Measurements from ENCODE around the gene PRSS58. TPM values are rescaled to one million over a fixed set of nuclear protein-coding genes. Genes with fewer than 3 reads are reported as not detected.

Gene PRSS58
- total RNA-seq, 1 donor from 2014 or later = not detected

DNA sequence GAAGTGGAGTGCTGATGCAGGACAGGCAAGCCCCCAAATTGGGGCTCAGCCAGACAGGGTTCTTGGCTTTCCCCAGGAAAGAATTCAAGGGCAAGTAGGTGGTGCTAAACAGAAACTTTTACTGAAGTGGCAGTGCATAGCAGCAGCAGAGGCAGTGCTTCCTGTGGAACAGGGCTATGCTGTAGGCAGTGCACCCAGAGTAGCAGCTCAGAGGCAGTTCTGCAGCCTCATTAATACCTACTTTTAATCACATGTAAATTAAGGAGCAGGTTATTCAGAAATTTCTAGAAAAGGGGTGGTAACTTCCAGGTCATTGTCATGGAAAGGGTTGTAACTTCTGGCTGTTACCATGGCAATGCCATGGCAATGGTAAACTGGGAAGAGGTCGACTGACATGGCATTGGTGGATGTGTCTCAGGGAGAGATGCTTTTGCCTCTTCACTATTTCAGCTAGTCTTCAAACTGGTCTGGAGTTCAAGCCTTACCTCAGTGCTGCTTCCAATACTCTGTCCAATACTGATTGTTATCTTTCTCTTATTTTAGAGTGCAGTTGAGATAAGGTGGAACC, 29.2 kb downstream of the PRSS58 start:
- TF ChIP-seq, protein P1, sequence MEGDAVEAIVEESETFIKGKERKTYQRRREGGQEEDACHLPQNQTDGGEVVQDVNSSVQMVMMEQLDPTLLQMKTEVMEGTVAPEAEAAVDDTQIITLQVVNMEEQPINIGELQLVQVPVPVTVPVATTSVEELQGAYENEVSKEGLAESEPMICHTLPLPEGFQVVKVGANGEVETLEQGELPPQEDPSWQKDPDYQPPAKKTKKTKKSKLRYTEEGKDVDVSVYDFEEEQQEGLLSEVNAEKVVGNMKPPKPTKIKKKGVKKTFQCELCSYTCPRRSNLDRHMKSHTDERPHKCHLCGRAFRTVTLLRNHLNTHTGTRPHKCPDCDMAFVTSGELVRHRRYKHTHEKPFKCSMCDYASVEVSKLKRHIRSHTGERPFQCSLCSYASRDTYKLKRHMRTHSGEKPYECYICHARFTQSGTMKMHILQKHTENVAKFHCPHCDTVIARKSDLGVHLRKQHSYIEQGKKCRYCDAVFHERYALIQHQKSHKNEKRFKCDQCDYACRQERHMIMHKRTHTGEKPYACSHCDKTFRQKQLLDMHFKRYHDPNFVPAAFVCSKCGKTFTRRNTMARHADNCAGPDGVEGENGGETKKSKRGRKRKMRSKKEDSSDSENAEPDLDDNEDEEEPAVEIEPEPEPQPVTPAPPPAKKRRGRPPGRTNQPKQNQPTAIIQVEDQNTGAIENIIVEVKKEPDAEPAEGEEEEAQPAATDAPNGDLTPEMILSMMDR (IDR thresholded peaks at IDR 0.05) = no peak
- Mint-ChIP-seq H3K4me3 (no peak overlapping the region), H3K36me3 (ENCODE audit: low read depth) (no peaks in the 10 kb centered on the region), H3K9me3 (no peaks in the 10 kb centered on the region), H3K27ac (no peak overlapping the region), H3K27me3 (peaks cover 4% of the 10 kb centered on the region), H3K4me1 (no peaks in the 10 kb centered on the region)
- ATAC-seq (ENCODE audit: low read depth) (no peak), DNase-seq (no peak)
- ChIA-PET CTCF (no interaction called here), POLR2A (no interaction called here)
- intact Hi-C loops (cut with micrococcal nuclease) = no loop called here

Other genes starting within 250 kb of the PRSS58 start
- gene MGAM2, start 146.3 kb downstream of the PRSS58 start, total RNA-seq = not detected in 2 replicates